Measurements from ENCODE around the gene PAEP.

DNA sequence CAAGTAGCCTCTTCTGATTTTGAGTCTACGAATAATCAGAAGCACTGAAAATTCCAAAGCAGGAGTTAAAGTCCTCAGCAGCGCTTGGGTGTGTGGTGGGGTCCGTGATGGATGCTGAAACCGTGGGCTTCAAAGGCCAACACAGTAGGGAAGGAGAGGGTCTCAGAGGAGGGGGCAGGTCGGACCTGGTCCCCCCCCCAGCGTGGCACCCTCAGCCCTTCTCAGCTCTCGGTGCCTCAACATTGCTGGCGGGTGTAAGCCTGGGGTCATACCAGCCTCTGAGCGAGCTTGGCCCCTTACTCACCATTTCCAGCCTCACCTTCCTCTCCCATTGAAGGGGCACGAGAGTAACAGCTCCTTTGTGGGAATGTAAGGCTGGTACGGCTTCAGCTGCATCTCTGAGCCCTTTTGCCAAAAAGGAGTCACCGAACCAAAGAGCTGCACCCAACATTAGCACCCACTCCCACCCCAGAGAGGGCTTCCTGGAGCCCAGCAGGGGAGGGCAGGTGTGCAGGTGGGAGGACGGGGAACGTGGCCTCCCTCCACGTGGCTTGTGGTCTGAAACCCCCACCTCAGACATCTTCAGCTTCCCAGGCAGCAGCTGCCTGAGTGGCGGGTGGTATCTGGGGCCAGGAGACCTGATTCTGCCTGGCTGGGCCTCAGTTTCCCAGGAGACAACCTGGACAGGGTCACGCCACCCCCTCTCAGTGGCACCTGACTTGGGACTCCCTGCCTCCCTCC is 47.0 kb upstream of the PAEP start:
- TF ChIP-seq BHLHE40 (IDR thresholded peaks at IDR 0.05; ENCODE audit: borderline replicate concordance) (no peak), FOXM1 (IDR thresholded peaks at IDR 0.05; ENCODE audit: borderline replicate concordance) (no peak), TARDBP (IDR thresholded peaks at IDR 0.05) (no peak), SUZ12 (IDR thresholded peaks at IDR 0.05) (no peak), HDGF (IDR thresholded peaks at IDR 0.05; ENCODE audit: borderline replicate concordance) (no peak)

Data from HEK293T (cell line).